Urothelium cell line (cell line): Measurements from ENCODE around the gene SOWAHD.
"Not testable (repeated sequence)": the region's sequence is repeated elsewhere in the genome, so short reads cannot be mapped to it uniquely, and the experiment has no call there.

ENCODE experiments used
- DNase-seq: peaks from one replicate; pipeline ENCODE4 v3.0.0; 2011; ENCODE audit warnings: low spot score, mixed read lengths
- FAIRE-seq: peaks from 2 replicates; lab custom pipeline; 2011; peaks lifted over from hg19 to GRCh38; lab: Jason Lieb, UNC

Gene SOWAHD, protein sequence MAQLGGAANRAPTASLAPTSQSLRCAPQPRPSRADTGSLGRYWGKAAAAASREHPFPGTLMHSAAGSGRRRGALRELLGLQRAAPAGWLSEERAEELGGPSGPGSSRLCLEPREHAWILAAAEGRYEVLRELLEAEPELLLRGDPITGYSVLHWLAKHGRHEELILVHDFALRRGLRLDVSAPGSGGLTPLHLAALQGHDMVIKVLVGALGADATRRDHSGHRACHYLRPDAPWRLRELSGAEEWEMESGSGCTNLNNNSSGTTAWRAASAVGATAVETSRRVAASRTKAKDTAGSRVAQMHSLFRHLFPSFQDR

GRCh38 chrX:119757979-119758730, at the start of gene SOWAHD:
SOWAHD (plus strand) TSS chrX:119758588; CDS start chrX:119758668, 80 bp downstream.
- FAIRE-seq (no peak), DNase-seq (no peak)

- DNase-seq (no peak), FAIRE-seq (no peak)
Measured at GRCh38 chrX:119708936-119709335, 49.5 kb upstream of the SOWAHD start.

GRCh38 chrX:119709630-119710029, 48.8 kb upstream of the SOWAHD start:
- FAIRE-seq (no peak), DNase-seq (no peak)

DNA sequence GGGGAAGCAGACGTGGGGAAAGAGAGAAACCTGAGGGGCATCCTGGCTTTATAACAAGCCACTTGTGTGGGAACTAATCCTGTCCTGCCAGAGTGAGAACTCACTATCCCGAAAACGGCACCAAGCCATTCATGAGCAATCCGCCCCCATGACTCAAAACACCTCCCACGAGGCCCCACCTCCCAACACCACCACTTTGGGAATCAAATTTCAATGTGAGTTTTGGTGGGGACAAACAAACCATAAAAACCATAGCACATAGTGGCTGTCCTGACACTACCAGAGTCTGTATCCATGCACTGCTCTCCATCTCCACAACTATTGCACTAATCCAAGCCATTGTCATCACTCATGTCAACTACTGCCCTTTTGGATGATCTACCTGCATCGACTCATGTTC, 36.9 kb upstream of the SOWAHD start:
- FAIRE-seq = no peak
- no peak for DNase-seq

GRCh38 chrX:119721926-119722325, 36.5 kb upstream of the SOWAHD start:
- no peak for FAIRE-seq
- no peak for DNase-seq

GRCh38 chrX:119726900-119727555, 31.4 kb upstream of the SOWAHD start:
- no peak for DNase-seq
- FAIRE-seq = no peak

DNA sequence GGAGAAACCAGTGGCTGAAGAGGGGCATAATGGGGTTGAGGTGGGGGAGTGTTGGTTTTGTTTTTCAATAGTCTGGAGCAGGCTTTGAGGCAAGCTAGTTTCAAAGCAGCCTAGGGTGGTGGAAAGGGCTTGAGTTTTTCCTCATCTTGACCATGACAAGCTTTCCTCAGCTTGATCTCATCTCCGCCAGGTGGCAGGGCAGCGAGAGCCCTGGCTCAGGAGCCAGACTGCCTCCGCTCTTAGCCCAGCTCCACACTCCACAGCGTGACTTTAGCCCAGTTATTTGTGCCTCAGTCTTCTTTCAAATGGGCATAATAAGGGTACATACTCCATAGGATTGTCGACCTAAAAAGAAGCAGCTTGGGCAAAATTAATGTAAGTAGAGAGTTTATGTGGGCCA, 29.9 kb upstream of the SOWAHD start:
- no peak for DNase-seq
- FAIRE-seq = no peak

DNA sequence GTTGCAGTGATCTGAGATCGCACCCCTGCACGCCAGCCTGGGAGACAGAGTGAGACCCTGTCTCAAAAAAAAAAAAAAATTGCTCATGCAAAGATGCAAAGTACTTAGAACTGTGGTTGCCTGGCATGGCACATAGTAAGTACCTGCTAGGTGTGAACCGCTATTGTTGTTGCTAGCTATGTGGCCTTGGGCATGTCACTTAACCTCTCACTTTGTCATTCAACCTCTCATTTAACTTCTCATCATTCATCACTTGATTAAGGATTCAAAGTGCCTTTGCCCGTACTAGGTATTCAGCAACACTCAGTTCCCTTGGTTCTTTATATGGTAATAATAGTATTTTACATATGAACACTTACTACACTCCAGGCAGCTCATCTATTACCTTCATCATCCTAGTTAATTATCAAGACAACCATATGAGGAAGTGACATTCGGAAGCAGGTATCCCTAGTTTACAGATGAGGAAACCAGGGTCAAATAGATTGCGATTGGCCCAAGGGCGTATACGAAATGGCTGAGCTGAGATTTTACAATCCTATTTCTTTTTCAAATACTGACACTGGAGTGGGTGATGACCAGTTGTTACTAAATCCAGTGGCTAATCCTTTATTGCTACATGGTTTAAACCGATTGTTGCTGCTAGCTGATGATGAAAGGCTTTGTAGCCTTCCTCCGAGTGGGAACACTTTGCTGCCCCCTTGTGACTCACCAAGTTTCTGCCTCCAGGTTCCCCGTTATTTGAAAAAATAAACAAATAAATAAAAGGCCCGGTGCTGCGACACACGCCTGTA, 28.8 kb upstream of the SOWAHD start:
- no peak for FAIRE-seq
- peak; percentile 17 for DNase-seq

DNA sequence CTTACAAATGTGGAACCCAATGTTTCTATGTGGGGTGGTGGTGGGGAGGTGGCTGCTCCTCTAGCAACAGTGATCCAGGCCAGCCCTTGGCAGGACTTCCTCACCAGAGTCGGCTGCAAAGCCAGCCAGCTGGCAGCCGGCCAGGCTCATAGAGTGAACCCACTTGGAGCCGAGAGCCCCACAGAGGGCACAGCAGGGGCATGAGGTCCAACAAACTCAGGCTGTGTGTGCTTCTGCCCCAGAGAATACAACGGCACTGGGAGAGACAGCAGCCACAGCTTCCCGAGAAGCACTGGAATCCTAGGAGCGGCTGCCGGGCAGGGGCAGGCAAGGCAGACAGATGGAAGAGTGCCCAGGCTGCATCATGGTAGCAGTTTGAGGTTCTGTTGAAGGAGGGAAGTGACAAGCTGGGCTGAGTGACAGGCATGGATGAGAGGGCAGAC, 23.5 kb upstream of the SOWAHD start:
- DNase-seq = no peak
- FAIRE-seq = no peak

DNA sequence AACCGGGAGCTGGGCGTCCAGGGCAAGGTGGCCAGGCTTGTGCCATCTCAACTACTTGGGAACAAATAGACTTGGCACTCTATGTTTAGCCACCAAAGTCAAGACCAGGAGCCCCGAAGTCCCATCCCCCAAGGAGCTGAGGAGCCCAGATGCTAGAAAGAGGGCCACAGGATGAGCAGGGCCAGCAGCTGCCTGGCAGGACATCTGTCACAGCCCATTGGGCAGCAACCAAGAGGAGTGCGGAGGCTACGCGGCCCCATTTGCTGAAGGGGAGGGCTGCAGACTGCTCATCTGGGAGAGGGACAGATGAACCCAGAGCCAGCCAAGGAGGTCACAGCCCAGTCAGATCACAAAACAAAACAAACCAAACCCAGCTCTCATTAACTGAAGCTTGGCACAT, 22.9 kb upstream of the SOWAHD start:
- DNase-seq (no peak), FAIRE-seq (no peak)

DNA sequence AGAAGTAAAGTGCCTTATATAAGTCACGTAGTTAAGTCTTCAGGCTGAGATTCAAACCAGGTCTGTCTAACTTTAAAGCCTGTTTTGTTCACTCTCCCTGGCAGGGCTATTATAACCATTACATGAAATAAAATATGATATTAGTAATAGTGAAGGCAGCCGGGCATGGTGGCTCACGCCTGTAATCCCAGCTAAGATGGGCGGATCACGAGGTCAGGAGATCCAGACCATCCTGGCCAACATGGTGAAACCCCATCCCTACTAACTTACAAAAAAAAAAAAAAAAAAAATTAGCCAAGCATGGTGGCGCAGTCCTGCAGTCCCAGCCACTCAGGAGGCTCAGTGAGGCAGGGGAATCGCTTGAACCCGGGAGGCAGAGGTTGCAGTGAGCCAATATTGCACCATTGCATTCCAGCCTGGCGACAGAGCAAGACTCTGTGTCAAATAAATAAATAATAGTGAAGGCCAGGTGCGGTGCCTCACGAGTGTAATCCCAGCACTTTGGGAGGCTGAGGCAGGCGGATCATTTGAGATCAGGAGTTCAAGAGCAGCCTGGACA, 22.1 kb upstream of the SOWAHD start:
- DNase-seq = no peak
- no peak for FAIRE-seq

- FAIRE-seq = no peak
- DNase-seq = no peak
Measured at GRCh38 chrX:119738742-119739141, 19.6 kb upstream of the SOWAHD start.

- DNase-seq (no peak), FAIRE-seq (no peak)
Measured at GRCh38 chrX:119745283-119745848, 13.0 kb upstream of the SOWAHD start.

DNA sequence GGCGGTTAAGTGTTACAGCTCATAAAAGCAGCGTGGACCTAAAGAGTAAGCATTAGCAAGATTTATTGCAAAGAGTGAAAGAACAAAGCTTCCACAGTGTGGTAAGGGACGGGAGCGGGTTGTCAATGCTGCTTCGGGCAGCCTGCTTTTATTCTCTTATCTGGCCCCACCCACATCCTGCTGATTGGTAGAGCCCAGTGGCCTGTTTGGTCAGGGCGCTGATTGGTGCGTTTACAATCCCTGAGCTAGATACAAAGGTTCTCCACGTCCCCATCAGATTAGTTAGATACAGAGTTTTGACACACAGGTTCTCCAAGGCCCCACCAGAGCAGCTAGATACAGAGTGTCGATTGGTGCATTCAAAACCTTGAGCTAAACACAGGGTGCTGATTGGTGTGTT, 8.3 kb upstream of the SOWAHD start:
- FAIRE-seq, DNase-seq: not testable (repeated sequence)

- FAIRE-seq, DNase-seq: not testable (repeated sequence)
Measured at GRCh38 chrX:119750751-119751150, 7.6 kb upstream of the SOWAHD start.

DNA sequence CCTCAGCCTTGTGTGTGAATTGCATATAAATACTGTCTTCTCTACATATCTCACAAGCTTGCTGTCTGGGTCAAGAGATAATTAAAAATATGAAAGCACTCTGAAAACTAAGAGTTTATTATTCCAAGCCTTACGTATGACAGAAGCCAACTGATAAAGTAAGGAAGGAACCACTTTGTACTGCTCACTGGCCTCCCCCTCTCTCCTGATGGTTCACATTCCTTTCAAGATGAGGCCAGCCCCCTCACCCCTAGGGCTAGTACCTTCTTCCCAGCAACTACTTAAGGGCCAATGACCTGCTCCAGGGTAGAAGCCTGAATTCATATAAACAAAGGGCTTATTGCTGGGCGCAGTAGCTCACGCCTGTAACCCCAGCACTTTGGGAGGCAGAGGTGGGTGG, 5.4 kb upstream of the SOWAHD start:
- no peak for DNase-seq
- no peak for FAIRE-seq

GRCh38 chrX:119753639-119754257, 4.6 kb upstream of the SOWAHD start:
- peak; percentile 9 for DNase-seq
- no peak for FAIRE-seq

- no peak for DNase-seq
- FAIRE-seq = no peak
Measured at GRCh38 chrX:119755981-119756533, 2.3 kb upstream of the SOWAHD start.

DNA sequence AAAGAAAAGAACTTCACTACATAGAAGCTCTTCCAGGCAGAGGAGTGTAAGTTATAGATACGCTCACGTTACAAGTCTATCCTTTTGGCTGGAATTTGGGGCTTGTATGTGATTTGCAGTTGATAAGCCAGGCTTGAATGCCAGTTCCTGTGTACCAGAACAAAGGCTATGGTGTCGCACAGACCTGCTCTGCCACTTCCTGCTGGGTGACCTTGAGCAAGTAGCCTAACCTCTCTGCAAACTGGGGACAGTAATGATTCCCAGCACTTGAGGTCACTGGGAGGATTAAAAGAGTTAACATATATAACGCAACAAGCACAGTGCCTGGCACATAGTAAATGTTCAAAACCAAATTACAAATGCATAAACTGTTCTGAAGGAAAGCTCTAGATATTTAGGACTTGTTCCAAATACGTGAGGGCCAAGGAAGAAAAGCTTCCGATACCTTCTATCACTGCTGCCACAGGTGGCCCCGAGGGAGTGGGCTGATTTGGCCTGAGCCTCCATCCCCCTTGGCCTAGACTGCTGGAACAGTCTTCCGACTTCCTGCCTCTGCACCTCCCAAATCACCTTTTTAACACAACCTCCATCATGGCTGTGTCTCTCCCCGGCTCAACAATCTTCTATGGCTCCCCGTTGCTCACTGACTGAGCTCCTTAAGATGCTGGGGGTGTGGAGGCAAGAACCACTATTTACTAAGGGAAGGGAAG, 1.3 kb upstream of the SOWAHD start:
- DNase-seq = no peak
- FAIRE-seq = no peak
